Measurements from ENCODE around the gene CREG1. TPM values are rescaled to one million over a fixed set of nuclear protein-coding genes. Genes with fewer than 3 reads are reported as not detected.

The CREG1 gene
- total and polyA plus RNA-seq, 10 donors = 40.8 to 364 (median 184) TPM

GRCh38 chr1:167532964-167533824, 20.4 kb downstream of the CREG1 start:
- Histone ChIP-seq H3K4me3 (no peak overlapping the region), H3K27ac (no peak overlapping the region), H3K4me1 (no peaks in the 10 kb centered on the region), H3K27me3 (replicated peaks in 1 of 7) (no peaks in the 10 kb centered on the region), H3K36me3 (no peaks in the 10 kb centered on the region), H3K9me3 (no peaks in the 10 kb centered on the region)
- 81 to 97% (median 85%) methylated on average over 6 of the region's 6 CpGs for WGBS, 5 donors
- TF ChIP-seq POLR2AphosphoS5 (IDR thresholded peaks at IDR 0.05) = no peak
- no peak for TF ChIP-seq POLR2A (IDR thresholded peaks at IDR 0.05)
- TF ChIP-seq CTCF (IDR thresholded peaks at IDR 0.05 in 8 of 11, conservative IDR thresholded peaks at IDR 0.05 in 3 of 11) = no peak
- no peak for DNase-seq
- intact Hi-C loops (cut with DNase I; ENCODE audit: low total_unique reads) = loop anchor here (5.0 kb wide), 3 partner anchors 131 to 466 kb away; no protein-coding TSS in a partner anchor

GRCh38 chr1:167532375-167532774, 21.2 kb downstream of the CREG1 start:
- Histone ChIP-seq H3K4me3 (no peak overlapping the region), H3K27me3 (replicated peaks in 1 of 7) (no peaks in the 10 kb centered on the region), H3K9me3 (no peaks in the 10 kb centered on the region), H3K4me1 (no peaks in the 10 kb centered on the region), H3K27ac (no peak overlapping the region), H3K36me3 (no peaks in the 10 kb centered on the region)
- no peak for DNase-seq
- TF ChIP-seq POLR2A (IDR thresholded peaks at IDR 0.05) = no peak
- TF ChIP-seq CTCF (IDR thresholded peaks at IDR 0.05 in 8 of 11, conservative IDR thresholded peaks at IDR 0.05 in 3 of 11) = no peak
- TF ChIP-seq POLR2AphosphoS5 (IDR thresholded peaks at IDR 0.05) = no peak
- intact Hi-C loops (cut with DNase I; ENCODE audit: low total_unique reads) = loop anchor here (5.0 kb wide), 3 partner anchors 130 to 465 kb away; no protein-coding TSS in a partner anchor

GRCh38 chr1:167529829-167530474, 23.6 kb downstream of the CREG1 start:
- no peaks in the 10 kb centered on the region for H3K36me3 ChIP-seq
- no peaks in the 10 kb centered on the region for H3K27me3 ChIP-seq (replicated peaks in 1 of 7)
- no peak for DNase-seq
- no peaks in the 10 kb centered on the region for H3K4me1 ChIP-seq
- intact Hi-C loops (cut with DNase I; ENCODE audit: low total_unique reads) = loop anchor here (5.0 kb wide), 3 partner anchors 128 to 463 kb away; no protein-coding TSS in a partner anchor
- TF ChIP-seq POLR2AphosphoS5 (IDR thresholded peaks at IDR 0.05) (no peak), POLR2A (IDR thresholded peaks at IDR 0.05) (no peak), CTCF (IDR thresholded peaks at IDR 0.05 in 8 of 11, conservative IDR thresholded peaks at IDR 0.05 in 3 of 11) (no peak)
- no peak overlapping the region for H3K4me3 ChIP-seq
- 83 to 91% (median 89%) methylated on average over 8 of the region's 8 CpGs for WGBS, 5 donors
- H3K9me3 ChIP-seq = no peaks in the 10 kb centered on the region
- H3K27ac ChIP-seq = no peak overlapping the region
